Mammary epithelial cell (primary cell): Measurements from ENCODE around the gene SLC2A14.

Source experiments
- EZH2 ChIP-seq: IDR thresholded peaks from 2 replicates; pipeline ENCODE4 v1.6.1; 2012; ENCODE audit warnings: low read length, inconsistent platforms, borderline replicate concordance
- TF ChIP-seq, protein P1 (sequence below), 2 donors: IDR thresholded peaks in 1 of 2; conservative IDR thresholded peaks in 1 of 2; 2 replicates each; pipeline ENCODE4 v1.5.1; 2011 to 2012; ENCODE audit warnings: inconsistent platforms in 2 of 2, low read length in 2 of 2, mild to moderate bottlenecking in 2 of 2, control low read depth in 1 of 2, low read depth in 1 of 2; ENCODE audit not compliant: insufficient read depth in 1 of 2; ENCODE audit errors: extremely low read depth in 1 of 2

DNA sequence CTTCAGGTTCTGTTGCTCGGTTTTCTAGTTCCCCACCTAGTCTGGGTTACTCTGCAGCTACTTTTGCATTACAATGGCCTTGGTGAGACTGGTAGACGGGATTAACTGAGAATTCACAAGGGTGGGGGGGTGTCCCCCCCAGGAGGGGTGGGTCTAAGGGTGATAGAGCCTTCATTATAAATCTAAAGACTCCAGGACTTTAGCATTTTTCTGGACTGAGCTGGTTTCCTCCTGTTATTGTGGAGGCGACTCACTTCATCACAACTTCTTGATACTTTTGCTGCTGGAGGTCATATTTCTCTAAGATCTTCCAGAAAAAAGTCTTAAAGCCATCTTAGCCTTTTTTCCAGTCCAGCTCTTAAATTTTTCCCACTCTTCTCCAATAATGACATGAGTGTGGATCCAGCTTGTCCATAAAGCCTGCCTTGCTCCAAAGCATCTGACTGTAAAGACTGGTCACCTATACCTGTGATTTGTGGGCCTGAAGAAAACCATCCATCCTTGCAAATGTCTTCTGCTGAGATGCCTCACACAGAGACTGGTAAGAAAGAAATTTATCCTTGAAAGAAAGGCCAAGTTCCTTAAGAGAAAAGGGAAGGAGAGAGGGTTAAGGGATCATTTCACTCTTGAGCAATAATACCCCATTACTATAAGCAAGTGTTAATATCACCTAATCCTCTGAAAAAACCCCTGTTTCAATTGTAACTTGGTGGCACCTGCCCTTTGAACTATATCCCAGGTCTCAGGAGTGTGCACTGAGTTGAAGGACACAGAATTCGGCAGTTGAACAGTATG, 19.7 kb upstream of the SLC2A14 start:
- TF ChIP-seq, protein P1, sequence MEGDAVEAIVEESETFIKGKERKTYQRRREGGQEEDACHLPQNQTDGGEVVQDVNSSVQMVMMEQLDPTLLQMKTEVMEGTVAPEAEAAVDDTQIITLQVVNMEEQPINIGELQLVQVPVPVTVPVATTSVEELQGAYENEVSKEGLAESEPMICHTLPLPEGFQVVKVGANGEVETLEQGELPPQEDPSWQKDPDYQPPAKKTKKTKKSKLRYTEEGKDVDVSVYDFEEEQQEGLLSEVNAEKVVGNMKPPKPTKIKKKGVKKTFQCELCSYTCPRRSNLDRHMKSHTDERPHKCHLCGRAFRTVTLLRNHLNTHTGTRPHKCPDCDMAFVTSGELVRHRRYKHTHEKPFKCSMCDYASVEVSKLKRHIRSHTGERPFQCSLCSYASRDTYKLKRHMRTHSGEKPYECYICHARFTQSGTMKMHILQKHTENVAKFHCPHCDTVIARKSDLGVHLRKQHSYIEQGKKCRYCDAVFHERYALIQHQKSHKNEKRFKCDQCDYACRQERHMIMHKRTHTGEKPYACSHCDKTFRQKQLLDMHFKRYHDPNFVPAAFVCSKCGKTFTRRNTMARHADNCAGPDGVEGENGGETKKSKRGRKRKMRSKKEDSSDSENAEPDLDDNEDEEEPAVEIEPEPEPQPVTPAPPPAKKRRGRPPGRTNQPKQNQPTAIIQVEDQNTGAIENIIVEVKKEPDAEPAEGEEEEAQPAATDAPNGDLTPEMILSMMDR (conservative IDR thresholded peaks at IDR 0.05 in 1 of 2, IDR thresholded peaks at IDR 0.05 in 1 of 2; ENCODE audit: extremely low read depth in 1 of 2, insufficient read depth in 1 of 2, low read depth in 1 of 2, low read length in 2 of 2), result no peak
- no peak for TF ChIP-seq EZH2
